ENCODE data around the gene AMH. TPM values are rescaled to one million over a fixed set of nuclear protein-coding genes. Genes with fewer than 3 reads are reported as not detected.

Gene AMH
- total RNA-seq, 1 donor from 2014 or later = 3.5 TPM

GRCh38 chr19:2226051-2226839 is 22.9 kb upstream of the AMH start:
- H3K27me3 ChIP-seq = no peaks in the 10 kb centered on the region
- no peaks in the 10 kb centered on the region for H3K79me2 ChIP-seq (ENCODE audit: low read depth)
- Mint-ChIP-seq H3K27ac (no peak overlapping the region), H3K4me1 (no peaks in the 10 kb centered on the region), H3K27me3 (ENCODE audit: insufficient read depth, low read depth) (peaks cover 6% of the 10 kb centered on the region), H3K36me3 (peaks cover 15% of the 10 kb centered on the region), H3K4me3 (no peak overlapping the region), H3K9me3 (no peaks in the 10 kb centered on the region)
- peaks cover 2% of the 10 kb centered on the region for H3F3A ChIP-seq (ENCODE audit: low read depth)
- no peaks in the 10 kb centered on the region for H3K9me3 ChIP-seq (ENCODE audit: low read depth)
- H3K36me3 ChIP-seq = no peaks in the 10 kb centered on the region
- DNase-seq (ENCODE audit: low spot score) = no peak
- no peak overlapping the region for H3K4me3 ChIP-seq
- no peak overlapping the region for H3K4me2 ChIP-seq
- H3K27ac ChIP-seq = no peak overlapping the region
- no peak overlapping the region for H3K9ac ChIP-seq
- H3K4me1 ChIP-seq = no peaks in the 10 kb centered on the region
- H2AFZ ChIP-seq (replicated peaks) = no peak overlapping the region
- no peaks in the 10 kb centered on the region for H4K20me1 ChIP-seq (ENCODE audit: low read depth)
- TF ChIP-seq EZH2phosphoT487 (IDR thresholded peaks at IDR 0.05) = no peak
- TF ChIP-seq, protein P1, sequence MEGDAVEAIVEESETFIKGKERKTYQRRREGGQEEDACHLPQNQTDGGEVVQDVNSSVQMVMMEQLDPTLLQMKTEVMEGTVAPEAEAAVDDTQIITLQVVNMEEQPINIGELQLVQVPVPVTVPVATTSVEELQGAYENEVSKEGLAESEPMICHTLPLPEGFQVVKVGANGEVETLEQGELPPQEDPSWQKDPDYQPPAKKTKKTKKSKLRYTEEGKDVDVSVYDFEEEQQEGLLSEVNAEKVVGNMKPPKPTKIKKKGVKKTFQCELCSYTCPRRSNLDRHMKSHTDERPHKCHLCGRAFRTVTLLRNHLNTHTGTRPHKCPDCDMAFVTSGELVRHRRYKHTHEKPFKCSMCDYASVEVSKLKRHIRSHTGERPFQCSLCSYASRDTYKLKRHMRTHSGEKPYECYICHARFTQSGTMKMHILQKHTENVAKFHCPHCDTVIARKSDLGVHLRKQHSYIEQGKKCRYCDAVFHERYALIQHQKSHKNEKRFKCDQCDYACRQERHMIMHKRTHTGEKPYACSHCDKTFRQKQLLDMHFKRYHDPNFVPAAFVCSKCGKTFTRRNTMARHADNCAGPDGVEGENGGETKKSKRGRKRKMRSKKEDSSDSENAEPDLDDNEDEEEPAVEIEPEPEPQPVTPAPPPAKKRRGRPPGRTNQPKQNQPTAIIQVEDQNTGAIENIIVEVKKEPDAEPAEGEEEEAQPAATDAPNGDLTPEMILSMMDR (IDR thresholded peaks at IDR 0.05) = no peak
- TF ChIP-seq EZH2 (IDR thresholded peaks at IDR 0.05) = no peak

DNA sequence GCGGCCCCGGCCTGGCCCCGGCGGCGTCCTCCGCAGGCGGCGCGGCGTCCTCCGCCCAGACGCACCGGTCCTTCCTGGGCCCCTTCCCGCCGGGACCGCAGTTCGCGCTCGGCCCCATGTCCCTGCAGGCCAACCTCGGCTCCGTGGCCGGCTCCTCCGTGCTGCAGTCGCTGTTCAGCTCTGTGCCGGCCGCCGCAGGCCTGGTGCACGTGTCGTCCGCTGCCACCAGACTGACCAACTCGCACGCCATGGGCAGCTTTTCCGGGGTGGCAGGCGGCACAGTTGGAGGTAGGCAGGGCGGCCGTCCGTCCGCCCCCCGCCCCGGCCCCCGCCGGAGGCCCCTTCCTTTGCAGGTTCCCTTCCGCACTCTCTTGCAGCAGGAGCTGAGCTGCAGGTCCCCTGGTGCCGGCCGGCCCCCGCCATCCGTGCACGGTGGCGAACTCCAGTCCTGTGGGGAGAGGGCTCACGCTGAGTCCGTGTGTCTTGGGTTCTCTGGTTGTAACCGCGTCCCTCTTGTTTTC is 22.2 kb upstream of the AMH start:
- H3K27ac ChIP-seq = no peak overlapping the region
- Mint-ChIP-seq H3K9me3 (no peaks in the 10 kb centered on the region), H3K27me3 (ENCODE audit: insufficient read depth, low read depth) (peaks cover 9% of the 10 kb centered on the region), H3K4me3 (no peak overlapping the region), H3K4me1 (no peaks in the 10 kb centered on the region), H3K27ac (no peak overlapping the region), H3K36me3 (peaks cover 15% of the 10 kb centered on the region)
- H3K9ac ChIP-seq = no peak overlapping the region
- H3K27me3 ChIP-seq = no peaks in the 10 kb centered on the region
- H3F3A ChIP-seq (ENCODE audit: low read depth) = peaks cover 8% of the 10 kb centered on the region
- no peaks in the 10 kb centered on the region for H3K36me3 ChIP-seq
- H3K4me2 ChIP-seq = no peak overlapping the region
- H4K20me1 ChIP-seq (ENCODE audit: low read depth) = peaks cover 5% of the 10 kb centered on the region
- DNase-seq (ENCODE audit: low spot score) = no peak
- no peaks in the 10 kb centered on the region for H3K9me3 ChIP-seq (ENCODE audit: low read depth)
- H3K4me3 ChIP-seq = no peak overlapping the region
- H3K4me1 ChIP-seq = no peaks in the 10 kb centered on the region
- no peaks in the 10 kb centered on the region for H3K79me2 ChIP-seq (ENCODE audit: low read depth)
- TF ChIP-seq, protein P1 (IDR thresholded peaks at IDR 0.05) = no peak
- no peak for TF ChIP-seq EZH2phosphoT487 (IDR thresholded peaks at IDR 0.05)
- no peak for TF ChIP-seq EZH2 (IDR thresholded peaks at IDR 0.05)
- H2AFZ ChIP-seq (replicated peaks) = no peak overlapping the region

DNA sequence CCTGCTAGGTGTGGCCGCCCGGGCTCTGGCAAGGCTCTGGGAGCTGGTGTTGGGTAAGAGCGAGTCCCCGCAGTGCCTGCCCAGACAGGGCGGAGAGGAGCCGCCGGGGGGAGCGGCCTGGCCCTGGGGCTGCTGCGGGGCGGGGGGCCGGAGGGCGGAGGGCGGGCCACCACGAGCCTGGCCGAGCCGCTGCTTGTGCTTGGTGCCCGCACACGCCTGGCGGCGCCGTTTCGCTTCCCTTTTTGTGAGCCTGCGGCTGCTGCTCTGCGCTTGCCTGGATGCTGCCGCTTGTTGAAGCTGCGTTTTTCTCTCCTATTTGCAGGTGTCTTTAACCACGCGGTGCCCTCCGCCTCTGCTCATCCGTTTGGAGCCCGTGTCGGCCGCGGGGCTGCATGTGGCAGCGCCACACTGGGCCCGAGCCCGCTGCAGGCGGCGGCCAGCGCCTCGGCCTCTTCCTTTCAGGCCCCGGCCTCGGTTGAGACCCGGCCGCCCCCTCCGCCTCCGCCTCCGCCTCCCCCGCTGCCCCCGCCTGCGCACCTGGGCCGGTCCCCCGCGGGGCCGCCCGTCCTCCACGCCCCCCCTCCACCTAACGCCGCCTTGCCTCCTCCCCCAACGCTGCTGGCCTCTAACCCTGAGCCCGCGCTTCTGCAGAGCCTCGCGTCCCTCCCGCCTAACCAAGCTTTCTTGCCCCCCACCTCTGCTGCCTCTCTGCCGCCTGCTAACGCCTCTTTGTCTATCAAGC is 21.5 kb upstream of the AMH start:
- no peaks in the 10 kb centered on the region for H3K9me3 Mint-ChIP-seq
- H3K4me2 ChIP-seq = no peak overlapping the region
- no peaks in the 10 kb centered on the region for H3K4me1 Mint-ChIP-seq
- H3K27ac Mint-ChIP-seq = no peak overlapping the region
- peaks cover 5% of the 10 kb centered on the region for H4K20me1 ChIP-seq (ENCODE audit: low read depth)
- no peak overlapping the region for H3K4me3 Mint-ChIP-seq
- no peak overlapping the region for H3K4me3 ChIP-seq
- no peak overlapping the region for H2AFZ ChIP-seq (replicated peaks)
- peaks cover 15% of the 10 kb centered on the region for H3K36me3 Mint-ChIP-seq
- H3K27me3 ChIP-seq = no peaks in the 10 kb centered on the region
- H3K4me1 ChIP-seq = no peaks in the 10 kb centered on the region
- H3K27ac ChIP-seq = no peak overlapping the region
- peaks cover 11% of the 10 kb centered on the region for H3F3A ChIP-seq (ENCODE audit: low read depth)
- no peak for DNase-seq (ENCODE audit: low spot score)
- H3K36me3 ChIP-seq = no peaks in the 10 kb centered on the region
- no peaks in the 10 kb centered on the region for H3K79me2 ChIP-seq (ENCODE audit: low read depth)
- H3K9ac ChIP-seq = no peak overlapping the region
- peaks cover 9% of the 10 kb centered on the region for H3K27me3 Mint-ChIP-seq (ENCODE audit: insufficient read depth, low read depth)
- no peaks in the 10 kb centered on the region for H3K9me3 ChIP-seq (ENCODE audit: low read depth)
- TF ChIP-seq, protein P1 (IDR thresholded peaks at IDR 0.05) = no peak
- TF ChIP-seq EZH2 (IDR thresholded peaks at IDR 0.05) (no peak), EZH2phosphoT487 (IDR thresholded peaks at IDR 0.05) (no peak)
